Glutamatergic neuron (in vitro differentiated cells): ENCODE results near the gene MED25. TPM values are rescaled to one million over a fixed set of nuclear protein-coding genes. Genes with fewer than 3 reads are reported as not detected.

Source experiments
- DNase-seq: peaks from one replicate; pipeline ENCODE4 v3.0.0; 2022
- H3K27ac Mint-ChIP-seq: one replicate; pipeline ENCODE4 v1.8.0; 2020; ENCODE audit warnings: mild to moderate bottlenecking, mixed read lengths, inconsistent platforms; ENCODE audit not compliant: unreplicated experiment
- H3K27me3 Mint-ChIP-seq: one replicate; pipeline ENCODE4 v1.8.0; 2020; ENCODE audit warnings: mild to moderate bottlenecking, moderate library complexity, mixed read lengths, inconsistent platforms; ENCODE audit not compliant: unreplicated experiment
- H3K36me3 Mint-ChIP-seq: one replicate; pipeline ENCODE4 v1.8.0; 2020; ENCODE audit warnings: mild to moderate bottlenecking, mixed read lengths, inconsistent platforms; ENCODE audit not compliant: unreplicated experiment
- H3K4me1 Mint-ChIP-seq: one replicate; pipeline ENCODE4 v1.8.0; 2020; ENCODE audit warnings: mild to moderate bottlenecking, low read depth, mixed read lengths, inconsistent platforms; ENCODE audit not compliant: unreplicated experiment
- H3K4me3 Mint-ChIP-seq: one replicate; pipeline ENCODE4 v1.8.0; 2020; ENCODE audit warnings: mild to moderate bottlenecking, mixed read lengths, inconsistent platforms; ENCODE audit not compliant: unreplicated experiment
- H3K9me3 Mint-ChIP-seq: one replicate; pipeline ENCODE4 v1.8.0; 2020; ENCODE audit warnings: mild to moderate bottlenecking, moderate library complexity, mixed read lengths, inconsistent platforms; ENCODE audit not compliant: unreplicated experiment
- total RNA-seq: library from RNA; stranded (reverse); fragmentation: NEBNext Ultra II Directional; extraction: Animal tissue kit (Norgen Biotek cat#: 25700); gene quantifications from one replicate; pipeline ENCODE4 v1.2.1, GENCODE V29; 2021; ENCODE audit not compliant: unreplicated experiment
- TF ChIP-seq, protein P1 (sequence below): fragments of 200-600 bp; sonication (generic); IDR thresholded peaks from one replicate; pipeline ENCODE4 v1.5.0; 2021; ENCODE audit not compliant: partially characterized antibody, unreplicated experiment

Gene MED25
- total RNA-seq, 1 donor from 2014 or later = 51.0 TPM

DNA sequence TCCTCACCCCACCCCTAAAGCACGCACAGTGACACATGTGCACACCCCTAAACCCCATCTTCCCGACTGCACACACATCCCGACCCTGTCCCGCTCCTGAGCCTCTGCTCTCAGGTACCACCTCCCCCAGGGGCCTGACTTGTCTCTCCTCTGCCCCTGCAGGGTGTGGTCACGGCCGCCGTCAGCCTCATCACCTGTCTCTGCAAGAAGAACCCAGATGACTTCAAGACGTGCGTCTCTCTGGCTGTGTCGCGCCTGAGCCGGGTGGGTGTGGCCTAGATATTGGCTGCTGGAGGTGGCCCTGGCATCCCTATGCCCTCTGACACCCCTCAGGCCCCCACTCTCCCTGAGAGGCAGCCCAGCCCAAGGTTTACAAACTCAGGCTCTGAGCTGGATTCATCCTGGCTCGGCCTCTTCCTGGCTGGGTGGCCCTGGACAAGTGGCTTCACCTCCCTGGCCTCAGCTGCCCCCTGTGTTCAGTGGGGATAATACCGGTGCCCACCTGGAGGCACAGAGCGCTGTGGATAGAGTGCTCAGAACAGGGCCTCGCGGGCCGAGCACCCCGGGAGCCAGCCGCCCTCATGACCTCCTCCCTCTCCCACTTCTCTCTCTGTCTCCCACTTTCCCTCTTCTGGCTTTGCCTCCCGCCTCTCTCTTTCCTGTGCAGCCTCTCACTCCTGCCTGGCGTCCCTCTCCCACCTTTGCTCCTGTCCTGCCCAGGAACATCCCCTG lies 25.1 kb upstream of the MED25 start:
- H3K27ac Mint-ChIP-seq = peak overlapping the region; percentile 33
- H3K9me3 Mint-ChIP-seq = peaks cover 4% of the 10 kb centered on the region
- H3K27me3 Mint-ChIP-seq = peaks cover 11% of the 10 kb centered on the region
- no peak overlapping the region for H3K4me3 Mint-ChIP-seq
- H3K4me1 Mint-ChIP-seq = peaks cover 1% of the 10 kb centered on the region
- DNase-seq = no peak
- TF ChIP-seq, protein P1, sequence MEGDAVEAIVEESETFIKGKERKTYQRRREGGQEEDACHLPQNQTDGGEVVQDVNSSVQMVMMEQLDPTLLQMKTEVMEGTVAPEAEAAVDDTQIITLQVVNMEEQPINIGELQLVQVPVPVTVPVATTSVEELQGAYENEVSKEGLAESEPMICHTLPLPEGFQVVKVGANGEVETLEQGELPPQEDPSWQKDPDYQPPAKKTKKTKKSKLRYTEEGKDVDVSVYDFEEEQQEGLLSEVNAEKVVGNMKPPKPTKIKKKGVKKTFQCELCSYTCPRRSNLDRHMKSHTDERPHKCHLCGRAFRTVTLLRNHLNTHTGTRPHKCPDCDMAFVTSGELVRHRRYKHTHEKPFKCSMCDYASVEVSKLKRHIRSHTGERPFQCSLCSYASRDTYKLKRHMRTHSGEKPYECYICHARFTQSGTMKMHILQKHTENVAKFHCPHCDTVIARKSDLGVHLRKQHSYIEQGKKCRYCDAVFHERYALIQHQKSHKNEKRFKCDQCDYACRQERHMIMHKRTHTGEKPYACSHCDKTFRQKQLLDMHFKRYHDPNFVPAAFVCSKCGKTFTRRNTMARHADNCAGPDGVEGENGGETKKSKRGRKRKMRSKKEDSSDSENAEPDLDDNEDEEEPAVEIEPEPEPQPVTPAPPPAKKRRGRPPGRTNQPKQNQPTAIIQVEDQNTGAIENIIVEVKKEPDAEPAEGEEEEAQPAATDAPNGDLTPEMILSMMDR = no peak
- H3K36me3 Mint-ChIP-seq = peaks cover 11% of the 10 kb centered on the region

DNA sequence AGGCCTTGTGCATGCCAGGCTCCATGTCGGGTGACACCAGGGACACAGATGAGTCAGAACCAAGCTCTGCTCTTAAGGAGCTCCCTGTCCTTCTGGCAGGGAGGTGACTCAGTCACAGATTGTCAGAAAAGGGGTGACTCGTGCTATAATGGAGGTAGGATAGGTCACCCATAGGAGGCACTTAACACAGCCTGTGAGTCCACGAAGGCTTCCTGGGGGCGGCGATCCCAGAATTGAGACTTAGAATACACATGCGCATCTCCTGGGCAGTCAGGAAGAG lies 24.6 kb upstream of the MED25 start:
- TF ChIP-seq, protein P1 = no peak
- Mint-ChIP-seq H3K4me3 (no peak overlapping the region), H3K4me1 (peaks cover 1% of the 10 kb centered on the region), H3K9me3 (peaks cover 4% of the 10 kb centered on the region), H3K27me3 (peaks cover 8% of the 10 kb centered on the region), H3K36me3 (peaks cover 11% of the 10 kb centered on the region), H3K27ac (peak overlapping the region; percentile 33)
- no peak for DNase-seq

DNA sequence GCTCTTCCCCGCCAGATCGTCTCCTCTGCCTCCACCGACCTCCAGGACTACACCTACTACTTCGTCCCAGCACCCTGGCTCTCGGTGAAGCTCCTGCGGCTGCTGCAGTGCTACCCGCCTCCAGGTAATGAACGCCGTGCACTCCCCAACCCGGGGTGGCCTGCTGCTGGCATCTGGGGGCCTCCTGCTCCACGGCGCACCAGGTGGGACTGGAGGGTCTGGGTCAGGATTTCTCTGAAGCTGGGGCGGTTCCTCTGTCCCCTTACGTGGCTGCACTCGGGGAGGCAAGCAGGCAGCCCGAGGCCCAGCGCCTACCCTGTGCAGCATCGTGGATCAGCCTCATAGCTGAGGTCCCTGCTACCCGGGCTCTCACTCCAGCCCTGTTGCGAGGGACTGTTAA lies 22.5 kb upstream of the MED25 start:
- Mint-ChIP-seq H3K36me3 (peaks cover 6% of the 10 kb centered on the region), H3K27me3 (peaks cover 10% of the 10 kb centered on the region), H3K9me3 (peaks cover 3% of the 10 kb centered on the region), H3K27ac (no peak overlapping the region), H3K4me1 (no peaks in the 10 kb centered on the region), H3K4me3 (no peak overlapping the region)
- TF ChIP-seq, protein P1 = no peak
- no peak for DNase-seq

DNA sequence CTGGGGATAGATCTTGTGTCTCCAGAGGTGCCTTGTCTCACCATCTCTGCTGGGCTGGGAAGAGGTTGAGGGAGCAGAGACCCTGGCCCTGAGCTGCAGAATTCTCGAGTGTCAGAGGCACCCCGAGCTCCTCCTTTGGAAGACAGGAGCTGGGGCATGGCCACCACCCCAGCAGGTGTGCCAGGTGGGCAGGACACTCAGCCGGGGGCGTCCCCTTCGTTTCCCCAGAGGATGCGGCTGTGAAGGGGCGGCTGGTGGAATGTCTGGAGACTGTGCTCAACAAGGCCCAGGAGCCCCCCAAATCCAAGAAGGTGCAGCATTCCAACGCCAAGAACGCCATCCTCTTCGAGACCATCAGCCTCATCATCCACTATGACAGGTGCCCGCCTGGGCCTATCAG lies 19.5 kb upstream of the MED25 start:
- Mint-ChIP-seq H3K27me3 (peaks cover 10% of the 10 kb centered on the region), H3K27ac (no peak overlapping the region), H3K4me1 (peaks cover 3% of the 10 kb centered on the region), H3K9me3 (peaks cover 4% of the 10 kb centered on the region), H3K36me3 (peaks cover 8% of the 10 kb centered on the region), H3K4me3 (no peak overlapping the region)
- DNase-seq = no peak
- TF ChIP-seq, protein P1 = no peak

DNA sequence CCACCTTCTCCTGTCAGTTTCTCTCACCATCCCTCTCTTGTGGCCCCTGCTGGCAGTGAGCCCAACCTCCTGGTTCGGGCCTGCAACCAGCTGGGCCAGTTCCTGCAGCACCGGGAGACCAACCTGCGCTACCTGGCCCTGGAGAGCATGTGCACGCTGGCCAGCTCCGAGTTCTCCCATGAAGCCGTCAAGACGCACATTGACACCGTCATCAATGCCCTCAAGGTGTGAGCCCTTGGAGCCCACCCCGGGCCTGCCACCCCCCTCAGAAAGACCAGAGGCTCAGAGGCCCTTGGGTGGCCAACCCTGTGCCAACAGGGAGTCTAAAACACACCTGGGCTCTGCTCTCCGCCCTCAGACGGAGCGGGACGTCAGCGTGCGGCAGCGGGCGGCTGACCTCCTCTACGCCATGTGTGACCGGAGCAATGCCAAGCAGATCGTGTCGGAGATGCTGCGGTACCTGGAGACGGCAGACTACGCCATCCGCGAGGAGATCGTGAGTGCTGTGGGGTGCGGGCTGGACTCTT lies 18.8 kb upstream of the MED25 start:
- H3K36me3 Mint-ChIP-seq = peaks cover 10% of the 10 kb centered on the region
- H3K27ac Mint-ChIP-seq = no peak overlapping the region
- H3K4me3 Mint-ChIP-seq = no peak overlapping the region
- TF ChIP-seq, protein P1 = no peak
- peaks cover 10% of the 10 kb centered on the region for H3K27me3 Mint-ChIP-seq
- H3K4me1 Mint-ChIP-seq = peaks cover 3% of the 10 kb centered on the region
- peaks cover 4% of the 10 kb centered on the region for H3K9me3 Mint-ChIP-seq
- DNase-seq = no peak
